Nucleus accumbens (tissue), 56 donors: ENCODE results near the gene FKBP11.

Source experiments
- DNase-seq, 56 donors: peaks; one replicate each; lab custom pipeline; 2025; lab: John Stamatoyannopoulos, UW

Gene FKBP11

DNA sequence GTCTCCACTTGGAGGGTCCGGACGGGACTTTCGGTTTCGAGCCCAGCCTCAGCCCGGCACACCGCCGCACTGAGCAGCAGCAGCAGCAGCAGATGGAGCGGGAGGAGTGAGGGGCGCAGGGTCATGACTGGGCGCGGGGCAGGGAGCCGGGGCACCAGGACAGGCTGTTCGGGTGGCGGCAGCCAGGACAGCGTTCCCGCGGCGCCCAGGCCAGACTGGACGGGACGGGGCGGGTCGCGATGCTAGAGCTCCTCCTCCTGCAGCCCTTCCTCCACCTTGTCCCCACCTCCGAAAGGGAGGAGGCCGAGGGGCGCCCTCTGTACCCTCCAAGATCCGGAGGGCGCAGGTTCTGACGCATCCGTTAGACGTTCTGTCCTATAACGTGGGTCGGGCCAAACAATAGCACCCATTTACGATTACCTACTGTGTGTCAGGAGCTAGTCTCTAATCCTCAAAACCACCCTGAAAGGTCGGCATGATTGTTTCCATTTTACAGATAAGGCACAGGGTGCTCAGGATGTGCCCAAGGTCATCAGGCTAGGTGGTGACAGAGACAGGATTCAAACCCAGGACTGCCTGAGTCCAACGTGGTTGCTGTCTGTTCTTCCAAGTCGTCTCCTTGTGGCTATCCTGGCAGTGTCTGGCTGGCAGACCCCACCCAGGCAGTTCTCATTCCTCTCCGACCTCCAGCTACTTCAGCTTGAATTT lies at the start of gene FKBP11:
TSS of gene FKBP11 (minus strand) at position 189 of the 708 bp plus-strand sequence. CDS start at position 125, 64 bp downstream.
- peak in 15 of 56 donors; percentile 4 to 39 (median 18) for DNase-seq

DNA sequence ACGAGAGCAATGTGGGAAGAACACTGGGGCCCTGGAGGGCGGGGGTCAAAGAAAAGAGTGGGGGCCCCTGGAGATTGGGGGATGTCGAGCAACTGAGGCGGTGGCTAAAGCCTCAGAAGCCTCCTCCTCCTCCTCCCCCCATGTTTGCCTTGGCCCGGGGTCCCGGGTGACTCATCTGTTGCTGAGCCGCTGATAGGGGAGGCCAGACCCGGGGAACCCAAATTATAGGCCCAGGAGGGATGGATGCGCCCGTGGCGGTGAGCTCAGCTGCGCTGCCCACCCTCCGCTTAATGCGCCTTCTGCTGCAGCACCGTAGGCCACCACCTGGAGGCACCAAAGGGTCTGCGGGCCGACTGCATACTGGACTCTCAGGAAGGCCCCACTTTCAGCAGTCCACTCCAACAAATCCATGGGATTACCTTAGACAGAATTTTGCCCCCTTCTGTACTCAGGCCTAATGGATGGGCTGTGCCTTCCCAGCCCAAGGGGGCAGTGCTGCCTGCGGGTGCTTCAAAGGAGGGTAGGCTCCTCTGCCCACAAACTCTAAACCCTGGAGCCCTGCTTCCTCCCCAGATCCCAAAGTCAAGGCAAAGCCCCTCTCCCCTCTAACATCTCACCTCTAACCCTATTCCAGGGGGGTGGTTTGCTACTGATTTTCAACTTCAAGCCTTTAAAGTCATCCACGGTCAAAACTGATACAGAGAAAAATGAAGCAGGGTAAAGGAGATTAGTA lies 48.8 kb upstream of the FKBP11 start:
- peak in 2 of 56 donors; percentile 19 to 34 for DNase-seq

DNA sequence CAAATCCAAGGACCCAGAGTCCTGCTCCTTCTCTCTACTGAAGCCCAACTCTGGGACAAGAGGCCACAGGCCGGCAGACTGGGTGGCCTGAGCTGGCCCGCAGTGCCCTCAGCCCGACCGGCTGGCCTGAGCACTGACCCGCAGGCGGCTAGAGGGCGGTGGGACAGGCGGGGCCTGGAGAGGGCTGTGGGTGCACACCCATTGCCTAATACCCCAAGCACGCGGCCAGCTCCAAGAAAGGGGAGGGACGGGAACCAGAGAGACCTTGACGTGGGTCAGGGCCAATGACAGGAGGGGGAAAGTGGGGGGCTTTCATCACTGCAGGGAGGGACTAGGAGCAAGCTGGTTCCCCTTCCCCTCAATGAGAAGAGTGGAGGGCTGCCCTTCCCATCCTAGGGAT lies 48.2 kb upstream of the FKBP11 start:
- no peak for DNase-seq

DNA sequence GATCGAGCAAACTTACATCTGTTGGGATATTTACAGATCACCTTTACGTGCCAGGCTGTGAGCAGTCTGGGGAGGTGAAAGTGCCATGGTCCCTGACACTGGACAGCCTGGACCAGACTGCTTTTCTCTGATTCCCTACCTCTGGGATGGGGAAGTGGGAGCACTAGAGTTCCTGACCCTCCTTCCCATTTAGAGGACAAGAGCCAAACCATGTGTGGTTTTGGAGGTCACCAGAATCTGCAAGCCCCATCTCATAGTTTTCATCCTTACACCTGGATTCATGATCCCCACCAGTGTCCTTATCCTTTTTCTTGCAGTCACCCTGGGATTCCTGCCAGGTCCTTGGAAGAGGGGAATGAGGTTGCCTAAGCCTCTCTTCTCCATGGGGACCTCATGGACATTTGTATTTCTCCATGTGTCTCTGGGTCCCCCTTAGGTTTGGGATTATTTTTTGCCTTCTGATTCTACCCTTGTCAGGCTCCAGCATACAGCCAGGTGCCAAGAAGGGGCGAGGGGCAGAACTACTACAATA lies 47.7 kb upstream of the FKBP11 start:
- DNase-seq, result no peak

DNA sequence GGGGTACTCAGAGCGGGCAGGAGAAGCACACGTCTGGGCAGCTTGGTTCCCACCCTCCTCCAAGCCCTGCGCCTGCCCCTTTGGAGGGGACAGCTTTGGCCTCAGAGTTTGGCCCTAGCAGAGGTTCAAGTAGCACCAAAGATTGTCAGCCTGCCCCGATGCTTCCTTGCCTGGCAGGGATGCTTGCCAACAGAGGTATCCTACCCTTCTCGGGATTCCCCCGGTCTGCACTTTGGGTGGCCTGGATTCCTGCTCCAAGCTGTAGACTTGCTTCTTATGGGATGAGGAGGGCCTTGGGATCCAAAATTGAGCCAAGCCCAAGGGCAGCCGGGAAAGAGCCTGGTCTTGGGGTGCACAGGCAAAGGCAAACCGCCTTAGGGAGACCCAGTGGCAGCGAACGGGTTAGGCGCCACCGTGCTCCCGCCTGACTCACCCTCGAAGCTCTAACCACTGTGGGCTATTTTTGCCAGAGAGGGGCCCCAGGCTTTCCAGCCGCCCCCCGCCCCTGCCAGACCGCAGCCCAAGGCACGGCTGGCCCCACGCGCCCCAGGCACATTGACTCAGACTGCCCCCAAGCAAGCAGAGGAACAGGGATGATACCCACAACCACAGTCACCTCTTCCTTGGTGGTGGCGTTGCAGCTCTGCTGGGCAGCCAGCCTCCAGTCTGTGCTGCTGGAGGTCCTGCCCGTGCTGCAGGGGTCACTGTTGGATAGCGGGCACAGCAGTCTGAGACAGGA lies 47.1 kb upstream of the FKBP11 start:
- no peak for DNase-seq

DNA sequence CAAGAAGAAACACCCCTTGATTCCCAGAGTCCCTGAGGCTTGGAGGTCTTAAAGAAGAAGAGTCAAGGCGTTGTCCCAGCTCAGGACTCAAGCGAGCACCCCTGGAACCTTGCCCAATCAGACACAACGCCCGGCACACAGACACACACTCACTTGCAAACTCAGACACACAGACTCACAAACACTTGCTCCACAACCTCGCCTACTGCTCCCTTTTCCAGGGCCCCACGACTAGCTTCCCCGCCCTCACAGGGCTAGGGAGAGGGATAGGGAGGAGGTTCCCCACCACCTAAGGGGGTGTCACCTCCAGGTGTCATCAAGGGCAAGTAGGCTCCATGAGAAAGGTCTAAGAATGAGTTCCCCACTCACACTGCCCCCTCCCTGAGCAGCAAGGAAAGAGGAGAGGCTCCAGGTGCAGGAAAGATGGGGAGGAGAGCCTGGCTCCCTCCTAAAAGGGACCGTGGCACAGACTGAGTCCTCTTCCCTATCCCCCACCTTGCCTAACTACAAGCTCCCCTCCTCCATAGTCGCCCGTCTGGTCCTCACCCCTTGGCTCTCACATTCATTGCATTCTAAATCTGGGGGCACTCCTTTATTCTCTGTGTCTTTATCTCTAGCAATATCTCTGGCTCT lies 45.5 kb upstream of the FKBP11 start:
- no peak for DNase-seq

DNA sequence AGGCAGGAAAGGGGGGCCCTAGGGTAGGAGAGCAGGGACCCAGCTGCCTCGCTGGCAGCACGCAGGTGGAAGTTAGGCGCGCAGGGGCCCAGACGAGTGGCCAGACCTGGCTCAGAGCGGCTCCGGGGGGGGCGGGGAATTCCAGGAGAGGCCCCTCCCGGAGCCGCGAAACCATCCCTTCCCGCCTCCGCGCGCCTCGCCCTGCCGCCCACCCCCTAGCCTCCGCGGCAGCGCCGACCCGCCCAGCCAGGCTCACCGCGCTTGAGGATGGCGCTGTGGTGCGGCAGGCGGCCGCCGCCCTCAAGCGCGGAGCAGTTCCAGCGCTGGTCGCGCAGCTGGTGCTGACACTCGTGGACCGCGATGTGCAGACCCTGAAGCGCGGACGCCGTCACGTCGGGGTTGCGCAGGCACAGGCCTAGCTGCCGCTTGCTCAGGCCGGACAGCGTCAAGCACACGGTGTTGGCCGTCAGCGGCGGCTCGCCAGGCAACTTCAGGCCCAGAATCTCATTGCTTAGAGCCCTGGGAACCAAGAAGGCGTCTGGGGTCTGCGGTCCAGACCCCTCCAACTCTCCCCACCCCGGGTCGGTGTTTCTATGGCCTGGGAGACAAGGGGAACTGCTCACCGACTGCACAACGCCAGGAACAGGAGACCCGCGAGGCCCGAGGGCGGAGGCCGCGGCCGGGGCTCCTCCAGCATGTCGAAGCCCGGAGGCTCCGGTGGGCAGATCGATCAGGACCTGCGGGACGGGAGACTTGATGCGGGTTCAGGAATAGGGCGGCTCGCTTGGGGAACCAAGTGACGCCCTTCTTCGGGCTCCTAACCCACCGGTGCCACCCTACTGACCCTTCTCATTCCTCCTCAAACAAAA lies 44.8 kb upstream of the FKBP11 start:
- DNase-seq, result peak in 4 of 56 donors; percentile 17 to 48 (median 38)

DNA sequence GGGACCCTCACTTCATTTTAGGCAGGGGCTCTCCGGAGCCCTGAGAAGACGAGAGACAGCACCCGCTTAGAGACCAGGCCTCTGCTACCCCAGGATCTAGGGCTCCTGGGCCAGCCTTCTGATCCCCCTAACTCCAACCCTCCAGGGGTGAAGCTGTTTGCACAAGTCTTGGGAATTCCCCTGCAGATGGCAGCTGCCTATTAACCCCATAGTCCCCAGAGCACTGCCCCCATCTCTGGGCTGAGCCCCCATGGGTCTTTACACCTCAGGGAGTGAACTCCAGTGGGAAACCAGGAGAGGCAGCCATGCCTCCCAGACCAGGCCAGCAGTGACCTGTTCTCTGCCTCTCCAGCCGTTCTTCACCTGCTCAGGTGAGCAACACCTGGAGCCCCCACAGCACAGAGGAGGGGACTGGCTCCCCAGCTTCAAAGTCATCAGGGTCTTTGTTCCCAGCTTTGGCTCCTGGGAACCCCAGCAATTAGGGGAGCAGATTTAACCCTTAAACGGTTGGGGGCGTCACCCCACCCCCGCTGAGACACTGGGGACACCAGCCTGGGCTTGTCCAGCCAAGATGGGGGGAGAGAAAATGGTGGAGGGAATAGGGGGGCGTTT lies 44.0 kb upstream of the FKBP11 start:
- no peak for DNase-seq

DNA sequence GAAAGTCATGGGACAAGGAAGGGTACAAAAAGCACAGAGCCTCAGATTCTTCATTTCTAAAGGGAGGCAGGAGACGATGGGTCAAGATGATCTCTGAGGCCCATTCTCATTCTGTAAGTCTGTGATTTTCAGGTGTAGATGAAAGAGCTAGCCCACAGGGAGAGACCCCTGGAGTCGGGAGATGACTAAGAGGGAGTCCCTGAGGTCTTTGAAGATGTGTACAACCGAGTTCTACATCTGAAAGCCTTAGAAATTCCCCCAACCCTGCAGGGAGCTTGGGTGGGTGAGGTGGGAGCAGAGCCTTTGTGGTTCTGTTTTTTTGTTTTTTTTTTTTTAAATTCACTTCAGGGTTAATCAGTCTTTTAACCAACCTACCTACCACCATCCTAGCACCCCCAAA lies 43.2 kb upstream of the FKBP11 start:
- DNase-seq, result no peak

DNA sequence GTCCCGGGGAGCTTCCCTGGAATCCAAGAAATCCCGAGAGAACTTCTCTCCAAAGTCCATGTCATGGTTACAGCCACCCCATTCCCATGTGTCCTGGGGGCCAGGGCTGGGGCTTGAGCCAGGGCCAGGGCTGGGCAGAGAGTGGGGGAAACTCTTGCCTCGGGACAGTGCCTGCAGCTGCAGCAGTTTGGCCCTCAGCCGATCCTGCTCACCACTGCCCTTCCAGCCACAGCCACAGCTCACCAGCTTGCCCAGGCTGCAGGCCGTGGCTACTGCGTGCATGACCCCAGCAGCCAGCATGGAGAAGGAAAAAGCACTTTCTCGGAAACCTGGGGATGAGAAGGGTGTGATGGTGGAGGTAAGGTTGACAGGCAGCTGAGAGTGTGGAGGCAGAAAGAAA lies 42.7 kb upstream of the FKBP11 start:
- no peak for DNase-seq

DNA sequence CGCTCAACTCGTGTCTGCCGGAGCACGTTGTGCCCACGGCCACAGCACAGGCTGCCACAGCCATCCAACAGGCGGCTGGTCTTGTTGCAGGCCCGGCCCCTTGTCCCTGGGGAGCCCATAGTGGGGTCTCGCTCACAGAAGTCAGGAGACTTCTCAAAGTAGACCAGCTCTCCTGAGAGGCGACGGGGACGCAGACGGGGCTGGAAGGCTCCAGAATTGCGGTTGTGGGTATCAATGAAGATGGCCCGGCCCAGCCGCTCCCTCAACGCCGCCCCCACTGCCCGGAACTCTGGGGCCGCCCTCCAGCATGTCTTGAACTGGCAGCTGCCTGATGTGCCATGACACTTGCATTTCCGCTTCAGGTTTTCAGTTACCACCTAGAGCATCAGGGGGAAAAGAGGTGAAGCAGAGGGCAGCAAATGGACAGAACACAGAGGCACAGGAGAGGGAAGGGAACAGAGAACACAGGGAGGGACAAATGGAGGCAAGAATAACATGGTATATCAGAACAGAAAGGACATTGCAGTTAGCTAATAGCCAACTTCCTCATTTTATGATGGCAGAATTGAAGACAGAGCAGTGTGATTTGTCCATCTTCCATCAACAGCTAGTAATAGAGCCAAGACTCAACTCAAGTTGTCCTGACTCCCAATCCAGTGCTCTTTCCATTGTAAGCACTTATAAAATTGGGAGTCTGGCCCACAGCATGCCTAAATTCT lies 41.0 kb upstream of the FKBP11 start:
- DNase-seq, result no peak

DNA sequence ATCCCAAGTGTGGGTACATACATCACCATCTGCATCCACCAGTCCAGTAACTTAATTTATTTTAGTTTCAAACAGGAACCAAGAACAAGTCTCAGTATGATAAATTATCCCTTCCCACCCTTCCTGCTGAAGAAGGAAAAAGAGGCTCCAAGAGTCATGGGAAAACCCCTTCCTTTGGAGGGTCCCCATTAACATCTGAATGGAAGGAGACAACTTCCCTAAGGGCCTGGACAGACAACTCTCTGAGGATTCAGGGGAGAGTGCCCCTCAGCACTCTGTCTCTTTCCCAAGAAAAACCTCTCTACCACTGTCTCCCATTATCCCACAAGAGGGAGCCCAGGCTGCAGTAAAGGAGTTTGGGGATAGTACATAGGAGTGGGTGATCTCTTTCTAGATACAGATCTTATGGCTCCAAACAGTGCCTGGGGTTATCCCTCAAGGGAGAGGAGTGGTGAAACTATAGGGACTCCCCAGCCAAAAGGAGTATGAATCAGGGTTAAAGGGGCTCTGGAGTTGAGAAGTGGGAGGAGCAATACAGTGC lies 40.1 kb upstream of the FKBP11 start:
- no peak for DNase-seq

DNA sequence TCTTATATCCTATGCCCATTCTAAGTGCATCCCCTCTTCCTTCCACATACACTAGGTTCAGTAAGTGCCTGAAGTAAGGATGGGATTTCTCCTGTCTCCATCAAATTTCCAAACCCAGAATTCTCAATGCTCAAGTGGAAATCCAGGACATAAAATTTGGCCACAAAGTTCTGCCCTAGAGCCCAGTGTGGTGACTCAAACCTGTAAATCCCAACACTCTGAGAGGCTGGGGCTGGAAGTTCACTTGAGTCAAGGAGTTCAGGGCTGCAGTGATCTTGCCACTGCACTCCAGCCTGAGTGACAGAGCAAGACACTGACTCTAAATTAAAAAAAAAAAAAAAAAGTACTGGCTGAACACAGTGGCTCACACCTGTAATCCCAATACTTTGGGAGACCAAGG lies 36.5 kb upstream of the FKBP11 start:
- no peak for DNase-seq

DNA sequence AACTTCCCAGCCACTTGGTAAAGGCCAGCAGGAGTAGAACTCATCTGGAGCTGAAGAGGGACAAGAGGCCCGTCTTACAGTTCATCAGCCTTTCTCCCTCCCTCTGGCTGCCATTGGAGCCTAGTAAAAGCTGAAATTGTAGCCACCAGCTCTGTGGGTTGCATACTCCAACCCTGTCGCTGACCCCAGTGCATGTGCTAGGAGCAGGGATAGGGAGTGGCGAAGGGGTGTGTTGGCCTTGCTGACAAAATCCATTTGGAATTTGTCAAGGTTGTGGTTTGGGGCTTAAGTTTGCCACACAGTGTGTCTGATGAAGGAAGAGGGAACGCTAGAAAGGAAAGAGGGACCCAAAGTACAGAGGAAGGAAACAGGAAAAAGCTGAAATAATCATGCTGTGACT lies 36.0 kb upstream of the FKBP11 start:
- DNase-seq, result no peak

DNA sequence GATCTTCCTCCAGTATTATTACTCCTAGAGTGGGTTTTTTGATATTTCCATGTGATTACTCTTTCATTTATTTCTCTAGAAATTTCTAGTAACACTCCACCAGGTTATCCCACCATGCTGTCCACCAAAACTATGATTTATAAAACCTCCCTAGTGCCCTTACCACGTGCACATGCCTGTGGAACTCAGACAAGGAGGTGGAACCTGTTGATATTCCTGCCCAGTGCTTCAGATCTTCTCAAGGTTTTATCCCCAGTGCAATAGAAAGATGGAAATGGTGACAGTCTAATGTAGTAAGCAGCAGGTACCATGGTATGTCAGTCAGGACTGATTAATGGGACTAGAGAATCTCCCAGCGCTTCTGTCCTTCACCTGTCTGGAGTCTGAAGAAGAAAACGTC lies 35.5 kb upstream of the FKBP11 start:
- no peak for DNase-seq

DNA sequence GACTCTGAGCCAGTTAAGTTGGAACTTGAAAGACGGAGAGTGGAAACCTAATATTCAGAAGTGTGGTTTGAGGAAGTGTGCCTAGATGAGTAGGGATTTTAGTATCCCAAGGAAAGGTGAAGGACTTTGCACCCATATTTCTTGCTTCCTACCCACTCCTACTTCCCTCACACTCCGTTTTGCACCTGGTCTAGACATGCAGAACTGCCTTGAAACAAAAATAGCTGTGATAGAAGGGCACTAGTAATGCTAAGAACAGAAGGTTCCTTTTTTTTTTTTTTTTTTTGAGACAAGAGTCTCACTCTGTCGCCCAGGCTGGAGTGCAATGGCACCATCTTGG lies 32.7 kb upstream of the FKBP11 start:
- no peak for DNase-seq

DNA sequence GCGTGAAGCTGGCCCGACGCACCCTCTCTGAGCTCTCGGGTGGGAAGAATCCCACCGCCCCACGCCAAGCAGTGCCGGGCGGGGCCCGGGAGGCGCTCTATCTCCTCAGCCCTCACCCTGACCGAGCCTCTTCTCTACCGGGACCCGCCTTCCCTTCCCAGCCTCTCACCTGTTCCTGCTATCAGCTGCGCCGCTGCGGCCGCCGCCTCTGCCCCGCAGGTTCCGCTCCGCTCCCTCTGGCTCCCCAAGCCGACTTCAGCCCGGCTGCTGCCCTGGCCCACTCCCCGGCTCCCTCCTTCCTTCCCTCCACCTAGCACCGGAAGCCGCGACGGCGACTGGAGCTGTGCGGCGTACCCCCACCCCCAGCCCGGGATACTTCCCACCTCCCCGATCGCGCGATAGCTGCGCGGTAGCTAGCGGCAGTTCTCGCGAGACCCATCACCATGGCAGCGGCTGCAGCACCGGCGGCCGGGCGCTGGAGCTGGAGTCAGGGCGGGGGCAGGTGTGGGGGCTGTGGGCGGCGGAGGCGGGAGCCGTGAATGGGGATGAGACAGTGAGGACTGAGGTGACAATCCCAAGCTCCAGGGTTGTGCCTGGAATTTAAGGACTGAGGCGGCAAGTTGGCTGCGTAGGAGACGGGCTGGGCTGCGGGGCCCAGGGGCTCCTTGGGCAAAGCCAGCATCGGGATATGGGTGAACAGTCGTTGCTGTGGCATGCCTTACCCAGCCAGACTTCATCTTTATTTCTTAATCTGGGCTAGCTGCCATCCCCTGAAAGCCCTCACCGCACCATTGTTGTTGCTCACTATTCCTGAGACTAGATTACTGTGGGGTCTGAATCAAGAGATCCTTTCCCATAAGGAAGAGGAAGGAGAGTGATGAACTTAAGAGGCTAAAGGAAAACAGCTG lies 32.1 kb upstream of the FKBP11 start, which contains the start of gene ARF3:
TSS of gene ARF3 (minus strand) at position 347 of the 908 bp plus-strand sequence. CDS start 16,392 bp downstream, outside the sequence.
- peak; percentile 41 to 95 (median 84) for DNase-seq
